HEK293 (cell line): ENCODE measurements around the gene NELFB.

Experiments used
- KLF16 ChIP-seq: fragments of 450-650 bp; formaldehyde crosslinking; IDR thresholded peaks from 2 replicates; pipeline ENCODE4 v1.5.1; 2017; ENCODE audit warnings: missing biosample characterization, missing genetic modification characterization
- ZBTB1 ChIP-seq: fragments of 450-650 bp; formaldehyde crosslinking; IDR thresholded peaks from 2 replicates; pipeline ENCODE4 v1.5.1; 2016; ENCODE audit warnings: missing biosample characterization, missing genetic modification characterization
- ZNF416 ChIP-seq: fragments of 450-650 bp; formaldehyde crosslinking; IDR thresholded peaks from 2 replicates; pipeline ENCODE4 v1.5.1; 2016; ENCODE audit warnings: missing biosample characterization, missing genetic modification characterization
- ZNF549 ChIP-seq: fragments of 450-650 bp; IDR thresholded peaks from 2 replicates; pipeline ENCODE4 v1.5.1; 2018; ENCODE audit warnings: missing biosample characterization, missing genetic modification characterization, mild to moderate bottlenecking, inconsistent platforms, moderate library complexity
- ZNF664 ChIP-seq: fragments of 450-650 bp; formaldehyde crosslinking; IDR thresholded peaks from 2 replicates; pipeline ENCODE4 v1.5.1; 2016; ENCODE audit warnings: missing biosample characterization, missing genetic modification characterization
- ZNF747 ChIP-seq: fragments of 450-650 bp; formaldehyde crosslinking; IDR thresholded peaks from 2 replicates; pipeline ENCODE4 v1.5.1; 2016; ENCODE audit warnings: missing biosample characterization, missing genetic modification characterization
- TF ChIP-seq, protein P1 (sequence below): fragments of 450-650 bp; formaldehyde crosslinking; IDR thresholded peaks from 2 replicates; pipeline ENCODE4 v1.5.1; 2016; ENCODE audit warnings: missing biosample characterization, missing genetic modification characterization
- TF ChIP-seq, protein P2 (sequence below): fragments of 450-650 bp; formaldehyde crosslinking; IDR thresholded peaks from 2 replicates; pipeline ENCODE4 v1.5.1; 2016; ENCODE audit warnings: missing biosample characterization, missing genetic modification characterization

- no peak for TF ChIP-seq ZNF416 (tag by site-specific recombination)
- TF ChIP-seq ZNF747 (tag by site-specific recombination): no peak
- TF ChIP-seq, protein P1, sequence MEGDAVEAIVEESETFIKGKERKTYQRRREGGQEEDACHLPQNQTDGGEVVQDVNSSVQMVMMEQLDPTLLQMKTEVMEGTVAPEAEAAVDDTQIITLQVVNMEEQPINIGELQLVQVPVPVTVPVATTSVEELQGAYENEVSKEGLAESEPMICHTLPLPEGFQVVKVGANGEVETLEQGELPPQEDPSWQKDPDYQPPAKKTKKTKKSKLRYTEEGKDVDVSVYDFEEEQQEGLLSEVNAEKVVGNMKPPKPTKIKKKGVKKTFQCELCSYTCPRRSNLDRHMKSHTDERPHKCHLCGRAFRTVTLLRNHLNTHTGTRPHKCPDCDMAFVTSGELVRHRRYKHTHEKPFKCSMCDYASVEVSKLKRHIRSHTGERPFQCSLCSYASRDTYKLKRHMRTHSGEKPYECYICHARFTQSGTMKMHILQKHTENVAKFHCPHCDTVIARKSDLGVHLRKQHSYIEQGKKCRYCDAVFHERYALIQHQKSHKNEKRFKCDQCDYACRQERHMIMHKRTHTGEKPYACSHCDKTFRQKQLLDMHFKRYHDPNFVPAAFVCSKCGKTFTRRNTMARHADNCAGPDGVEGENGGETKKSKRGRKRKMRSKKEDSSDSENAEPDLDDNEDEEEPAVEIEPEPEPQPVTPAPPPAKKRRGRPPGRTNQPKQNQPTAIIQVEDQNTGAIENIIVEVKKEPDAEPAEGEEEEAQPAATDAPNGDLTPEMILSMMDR (tag by site-specific recombination): no peak
- no peak for TF ChIP-seq ZNF664
- peak; percentile 85; the same call in 1 of the 2 replicates for TF ChIP-seq ZBTB1
- no peak for TF ChIP-seq ZNF549
- TF ChIP-seq KLF16 (tag by site-specific recombination): no peak
- TF ChIP-seq, protein P2, sequence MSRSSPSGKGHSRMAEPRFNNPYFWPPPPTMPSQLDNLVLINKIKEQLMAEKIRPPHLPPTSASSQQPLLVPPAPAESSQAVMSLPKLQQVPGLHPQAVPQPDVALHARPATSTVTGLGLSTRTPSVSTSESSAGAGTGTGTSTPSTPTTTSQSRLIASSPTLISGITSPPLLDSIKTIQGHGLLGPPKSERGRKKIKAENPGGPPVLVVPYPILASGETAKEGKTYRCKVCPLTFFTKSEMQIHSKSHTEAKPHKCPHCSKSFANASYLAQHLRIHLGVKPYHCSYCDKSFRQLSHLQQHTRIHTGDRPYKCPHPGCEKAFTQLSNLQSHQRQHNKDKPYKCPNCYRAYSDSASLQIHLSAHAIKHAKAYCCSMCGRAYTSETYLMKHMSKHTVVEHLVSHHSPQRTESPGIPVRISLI: no peak
These were observed 454 bp downstream of the NELFB start for GRCh38 chr9:137255448-137256114.
